NCI-H1436 treated with DMSO at 0.1 percent for 48 hours (cell line): ENCODE data around the gene NRL.

ENCODE experiments used
- DNase-seq: peaks from one replicate; lab custom pipeline; 2025; lab: John Stamatoyannopoulos, UW

NRL gene

GRCh38 chr14:24080888-24081738, 33.6 kb downstream of the NRL start:
- no peak for DNase-seq

- no peak for DNase-seq
These were observed 34.6 kb downstream of the NRL start for GRCh38 chr14:24080142-24080530.

DNA sequence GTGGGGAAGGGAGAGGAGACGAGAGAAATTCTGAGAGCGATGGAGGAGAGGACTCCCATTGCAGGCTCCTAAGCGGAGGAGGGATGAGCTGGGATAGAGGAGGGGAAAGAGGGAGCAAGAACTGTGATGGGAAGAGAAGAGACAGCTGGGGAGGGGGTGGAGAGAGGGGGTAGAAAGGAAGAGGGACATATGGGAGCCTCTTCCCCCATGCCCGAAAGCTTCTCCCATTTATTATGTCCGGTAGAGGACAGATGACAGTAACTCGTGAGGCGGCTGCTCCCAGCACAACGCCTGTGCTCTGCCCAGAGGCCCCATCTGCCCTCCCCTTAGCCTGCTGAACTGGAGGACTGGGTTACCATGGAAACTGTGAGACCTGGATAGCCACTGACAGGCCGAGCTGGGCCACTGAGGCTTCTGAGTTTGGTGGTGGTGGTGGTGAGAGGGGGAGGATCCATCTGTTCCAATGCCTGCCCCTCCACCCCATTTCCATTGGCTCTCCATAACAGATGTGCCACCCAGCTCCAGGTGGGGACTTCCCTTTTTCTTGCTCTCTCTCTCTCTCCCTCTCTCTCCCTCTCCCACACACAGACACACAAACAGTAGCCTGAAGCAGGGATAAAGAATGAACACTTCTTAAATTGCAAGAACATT, 35.1 kb downstream of the NRL start:
- no peak for DNase-seq

DNA sequence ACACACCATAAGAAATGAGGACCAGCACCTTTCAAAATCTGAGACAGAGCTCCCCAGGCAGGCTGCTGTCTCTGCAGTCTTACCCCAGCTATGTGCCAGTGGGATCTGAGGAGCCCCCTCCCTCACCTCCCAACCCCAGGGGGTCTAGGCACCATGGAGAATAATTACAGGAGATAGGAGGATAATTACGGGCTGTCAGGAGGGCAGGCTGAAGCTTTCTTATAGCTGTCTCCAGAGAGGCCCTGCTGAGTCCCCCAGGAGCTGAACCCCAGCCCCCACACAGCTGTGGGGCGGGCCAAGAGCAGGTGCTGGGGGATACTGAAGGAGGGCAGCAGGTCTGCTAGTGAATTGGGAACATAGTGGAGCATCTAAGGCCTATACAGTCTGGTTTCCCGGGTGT, 36.6 kb downstream of the NRL start:
- DNase-seq, result peak; percentile 64

GRCh38 chr14:24077086-24077485, 37.7 kb downstream of the NRL start:
- DNase-seq, result no peak

DNA sequence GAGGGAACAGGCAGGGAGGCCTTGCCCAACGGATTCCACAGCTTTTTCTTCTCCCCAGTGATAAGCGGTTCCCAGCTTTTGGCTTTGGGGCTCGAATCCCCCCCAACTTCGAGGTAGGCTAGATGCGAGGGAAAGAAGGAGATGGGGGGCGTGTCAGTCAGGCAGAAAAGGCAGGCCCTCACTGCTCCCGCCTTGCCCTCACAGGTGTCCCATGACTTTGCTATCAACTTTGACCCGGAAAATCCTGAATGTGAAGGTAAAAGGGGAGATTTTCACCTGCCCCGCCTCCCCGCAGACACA, 38.5 kb downstream of the NRL start:
- DNase-seq, result no peak

DNA sequence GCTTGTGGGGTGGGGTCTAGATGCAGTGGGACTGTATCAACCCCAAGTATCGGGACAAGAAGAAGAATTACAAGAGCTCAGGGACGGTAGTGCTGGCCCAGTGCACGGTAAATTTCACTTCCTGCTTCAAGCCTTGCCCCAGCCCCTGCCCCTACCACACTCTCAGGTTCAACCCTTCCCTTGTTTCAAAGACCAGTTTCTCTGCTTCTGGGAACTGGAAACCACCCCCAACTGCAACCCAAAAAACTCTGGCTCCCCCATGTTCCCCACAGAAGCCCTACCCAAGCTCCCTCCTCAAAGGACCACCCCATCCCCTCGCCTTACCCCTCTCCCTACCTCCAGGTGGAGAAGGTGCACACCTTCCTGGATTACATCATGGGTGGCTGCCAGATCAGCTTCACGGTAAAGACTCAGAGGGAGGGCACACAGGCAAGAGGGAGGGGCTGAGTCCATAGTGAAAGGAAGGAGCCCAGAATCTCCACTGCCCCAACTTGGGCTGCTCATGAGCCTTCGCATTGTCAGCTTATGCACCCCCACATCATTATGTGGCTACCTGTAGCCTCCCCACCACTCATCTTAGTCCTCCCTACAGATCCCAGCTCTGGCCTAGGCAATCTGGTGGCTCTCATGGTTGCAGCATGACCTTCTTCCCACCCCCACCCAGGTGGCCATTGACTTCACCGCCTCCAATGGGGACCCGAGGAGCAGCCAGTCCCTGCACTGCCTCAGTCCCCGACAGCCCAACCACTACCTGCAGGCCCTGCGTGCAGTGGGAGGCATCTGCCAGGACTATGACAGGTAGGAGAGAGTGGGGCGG, 39.1 kb downstream of the NRL start:
- no peak for DNase-seq

DNA sequence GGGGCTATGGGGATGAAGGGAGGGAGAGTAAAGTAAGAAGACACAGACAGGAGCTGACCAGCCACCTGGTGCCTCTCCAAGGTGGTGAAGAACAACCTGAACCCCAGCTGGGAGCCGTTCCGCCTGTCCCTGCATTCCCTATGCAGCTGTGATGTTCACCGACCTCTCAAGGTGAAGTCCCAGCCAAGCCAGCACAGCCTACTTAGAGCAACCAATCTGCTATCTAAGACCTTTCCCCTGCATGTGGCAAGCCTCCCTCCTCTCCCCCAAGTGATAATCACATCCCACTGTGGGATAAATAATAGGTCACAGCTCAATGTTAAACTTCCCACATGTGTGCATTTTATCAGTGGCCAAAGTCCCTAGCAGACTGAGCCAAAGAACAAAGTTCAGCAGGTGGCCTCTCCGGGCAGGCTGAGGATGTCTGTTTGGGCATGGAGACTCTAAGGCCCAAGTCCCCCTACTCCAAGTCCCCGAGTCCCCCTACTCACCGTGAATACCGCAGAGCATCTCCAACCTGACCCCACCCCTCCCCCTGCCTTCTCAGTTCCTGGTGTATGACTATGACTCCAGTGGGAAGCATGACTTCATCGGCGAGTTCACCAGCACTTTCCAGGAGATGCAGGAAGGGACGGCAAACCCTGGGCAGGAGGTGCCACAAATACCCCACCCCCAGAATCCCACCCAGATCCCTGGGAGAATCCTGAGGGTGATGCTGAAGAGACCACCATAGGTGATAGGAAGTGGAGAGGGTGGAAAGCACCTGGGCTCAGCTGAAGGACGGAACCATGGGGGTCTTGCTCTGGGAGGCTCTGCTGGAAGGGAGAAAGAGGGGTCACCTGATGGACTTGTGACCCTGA, 39.9 kb downstream of the NRL start:
- no peak for DNase-seq

DNA sequence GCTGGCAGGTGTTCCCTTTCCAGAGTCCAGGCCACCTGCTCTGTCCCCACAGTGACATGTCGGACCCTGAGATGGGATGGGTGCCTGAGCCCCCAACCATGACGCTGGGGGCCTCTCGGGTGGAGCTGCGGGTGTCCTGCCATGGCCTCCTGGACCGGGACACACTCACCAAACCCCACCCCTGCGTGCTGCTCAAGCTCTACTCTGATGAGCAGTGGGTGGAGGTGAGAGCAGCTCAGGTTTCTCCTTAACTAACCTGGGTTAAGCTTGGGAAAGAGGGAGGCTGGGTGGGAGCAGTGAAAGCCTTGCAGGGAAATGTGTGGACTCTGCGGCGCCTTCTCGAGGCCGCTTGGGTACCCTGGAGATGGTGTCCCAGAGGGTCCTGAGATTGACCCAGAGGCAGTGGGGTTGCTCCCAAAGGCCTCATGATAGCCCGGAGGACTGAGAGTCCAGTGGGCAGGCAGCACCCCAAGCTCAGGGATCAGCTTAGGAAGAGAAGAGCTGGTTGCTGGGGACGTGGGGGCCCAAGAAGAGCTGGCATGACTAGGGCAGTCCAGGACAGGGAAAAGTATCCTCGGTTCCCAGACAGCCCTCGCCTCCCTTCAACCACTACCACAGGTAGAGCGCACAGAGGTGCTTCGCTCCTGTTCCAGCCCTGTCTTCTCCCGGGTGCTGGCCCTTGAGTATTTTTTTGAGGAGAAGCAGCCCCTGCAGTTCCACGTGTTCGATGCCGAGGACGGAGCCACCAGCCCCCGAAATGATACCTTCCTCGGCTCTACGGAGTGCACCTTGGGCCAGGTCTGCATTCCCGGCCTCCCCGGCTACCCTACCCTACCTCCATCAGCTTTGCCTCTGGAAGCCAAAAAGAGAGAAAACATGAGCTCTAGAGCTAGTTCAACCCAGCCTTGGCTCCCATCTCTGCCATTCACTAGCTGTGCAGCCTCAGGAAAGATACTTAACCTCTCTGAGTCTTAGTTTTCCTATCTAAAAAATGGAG, 41.6 kb downstream of the NRL start:
- no peak for DNase-seq

DNA sequence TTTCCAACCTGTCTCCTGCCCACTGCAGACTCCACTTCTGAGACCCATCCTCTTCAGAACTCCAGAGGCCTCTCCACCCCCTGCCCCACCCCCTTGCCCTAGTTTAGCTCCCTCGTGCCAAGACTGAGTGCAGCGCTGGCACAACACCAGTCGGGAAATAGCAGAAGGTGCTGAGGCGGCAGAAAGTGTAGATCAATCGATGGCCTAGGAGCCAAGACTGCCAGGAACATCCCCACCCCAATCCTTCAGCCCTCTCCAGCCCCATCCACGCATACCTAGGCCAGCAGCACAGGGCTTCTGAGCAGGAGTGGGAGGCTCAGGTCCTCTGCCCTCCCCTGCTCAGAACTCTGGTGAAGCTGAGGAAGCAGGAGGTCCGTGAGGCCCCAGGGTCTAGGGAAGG, 42.3 kb downstream of the NRL start:
- no peak for DNase-seq

DNA sequence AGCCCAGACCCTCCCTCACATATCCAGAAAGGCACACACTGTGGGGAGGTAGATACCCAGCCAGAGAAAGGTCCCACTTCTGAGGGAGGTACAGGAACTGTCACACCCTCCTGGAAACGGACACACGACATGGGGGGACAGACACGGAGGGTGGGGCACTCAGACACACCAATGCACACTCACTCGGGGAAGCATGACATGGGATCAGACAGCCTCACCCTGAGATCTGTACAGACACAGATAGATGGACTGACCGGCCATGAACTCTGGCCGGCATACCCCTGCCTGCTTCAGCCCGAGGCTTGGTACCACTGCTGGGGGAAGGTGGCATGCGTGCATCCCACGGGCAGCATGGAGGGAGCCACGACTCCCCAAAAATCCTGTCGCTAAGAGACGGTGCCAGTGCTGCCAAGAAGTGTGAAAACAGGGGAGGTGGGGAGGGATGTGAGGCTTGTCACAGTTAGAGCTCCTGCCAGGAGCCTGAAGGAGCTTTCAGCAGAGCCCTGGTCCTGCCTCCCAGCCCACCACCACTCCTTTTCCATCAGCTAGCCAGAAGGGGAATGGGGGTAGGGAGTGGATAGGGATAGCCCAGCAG, 42.8 kb downstream of the NRL start:
- DNase-seq, result no peak

DNA sequence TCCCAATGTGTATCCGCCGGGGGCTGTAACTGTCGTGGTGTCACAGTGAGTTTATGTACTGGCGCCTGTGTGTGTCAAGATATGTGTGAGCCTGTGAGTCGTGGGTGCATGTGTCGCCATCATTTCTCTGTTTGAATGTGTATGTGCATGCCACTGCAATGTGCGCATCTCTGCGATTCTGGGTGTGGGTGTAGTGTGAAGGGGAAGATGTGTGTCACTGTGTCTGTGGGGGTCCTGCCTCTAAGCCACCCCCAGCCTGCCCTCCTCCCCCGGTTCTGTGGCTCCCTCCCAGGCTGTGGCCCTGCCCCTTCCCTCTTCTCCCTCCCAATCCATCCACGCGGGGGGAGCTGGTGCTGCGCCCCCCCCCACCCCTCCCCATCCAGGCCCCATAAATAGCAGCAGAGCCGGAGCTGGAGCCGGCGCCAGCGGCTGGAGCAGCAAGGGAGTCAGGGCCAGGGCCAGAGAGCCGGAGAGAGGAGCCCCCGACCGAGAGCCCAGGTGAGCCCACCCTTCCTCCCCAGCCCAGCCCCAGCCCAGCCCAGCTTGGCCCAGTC, 43.5 kb downstream of the NRL start, which contains the start of gene CPNE6:
TSS of gene CPNE6 (plus strand) at position 419 of the 554 bp plus-strand sequence. CDS start 1,375 bp downstream, outside the sequence.
- DNase-seq, result no peak

GRCh38 chr14:24070285-24071143, 44.2 kb downstream of the NRL start:
- no peak for DNase-seq

DNA sequence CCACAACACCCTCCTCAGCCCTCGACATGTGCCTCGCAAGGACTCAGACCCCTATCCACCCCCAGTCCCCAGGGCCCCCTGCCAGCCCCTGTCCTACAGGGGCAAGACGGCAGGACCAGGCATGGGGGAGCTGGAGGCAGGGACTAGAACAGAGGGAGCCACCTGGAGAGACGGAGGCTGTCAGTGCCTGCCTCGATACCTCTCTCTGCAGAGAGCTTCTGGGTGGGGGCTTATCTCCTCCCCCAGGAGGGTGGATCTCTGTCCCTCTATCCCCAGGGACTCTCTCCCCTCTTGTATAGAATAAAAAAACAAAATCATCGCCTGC, 45.4 kb downstream of the NRL start:
- DNase-seq, result no peak

- DNase-seq, result no peak
These were observed 45.9 kb downstream of the NRL start for GRCh38 chr14:24068711-24069410.

DNA sequence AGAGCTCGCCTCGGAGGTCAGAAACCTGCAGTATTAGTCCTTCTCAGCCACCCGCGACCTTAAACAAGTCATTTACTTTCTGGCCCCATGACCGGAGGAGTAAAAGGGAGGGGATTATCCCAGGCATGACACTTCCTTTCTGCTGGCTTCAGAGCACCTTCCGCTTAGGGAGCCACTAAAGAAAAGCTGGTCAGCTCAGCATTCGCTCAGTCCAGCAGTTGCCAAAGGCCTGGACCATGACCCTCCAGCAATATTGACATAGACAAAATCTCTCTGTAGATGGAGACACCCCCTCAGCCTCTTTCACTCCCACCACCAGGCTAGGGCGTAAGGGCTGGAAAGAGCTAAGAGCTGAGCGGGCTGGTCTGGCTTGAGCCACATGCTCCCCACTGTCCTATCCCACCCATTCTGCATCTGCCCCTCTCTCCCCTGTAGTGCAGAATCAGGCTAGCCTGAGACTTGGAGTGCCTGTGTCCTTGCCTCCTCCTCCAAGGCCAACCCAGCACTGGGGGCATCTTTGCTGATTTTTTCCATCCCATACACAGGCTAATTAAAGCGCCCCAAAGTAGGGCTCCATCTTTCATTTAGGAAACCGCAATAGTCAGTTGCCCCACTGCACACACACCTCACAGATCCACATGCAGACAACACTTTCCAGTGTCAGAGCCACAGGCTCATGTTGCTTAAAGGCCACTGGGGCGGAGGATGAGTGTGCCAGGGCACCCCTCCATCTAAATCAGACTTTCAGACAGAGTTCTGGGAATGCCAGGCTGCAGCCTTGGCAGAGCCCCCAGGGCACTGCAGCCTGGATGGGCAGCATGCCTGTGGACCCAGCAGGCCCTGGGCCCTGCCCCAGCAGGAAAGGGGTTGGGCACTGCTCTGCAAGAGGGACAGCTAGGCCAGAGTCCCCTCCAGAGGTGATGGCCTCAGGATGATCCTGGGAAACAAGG, 47.3 kb downstream of the NRL start:
- no peak for DNase-seq

DNA sequence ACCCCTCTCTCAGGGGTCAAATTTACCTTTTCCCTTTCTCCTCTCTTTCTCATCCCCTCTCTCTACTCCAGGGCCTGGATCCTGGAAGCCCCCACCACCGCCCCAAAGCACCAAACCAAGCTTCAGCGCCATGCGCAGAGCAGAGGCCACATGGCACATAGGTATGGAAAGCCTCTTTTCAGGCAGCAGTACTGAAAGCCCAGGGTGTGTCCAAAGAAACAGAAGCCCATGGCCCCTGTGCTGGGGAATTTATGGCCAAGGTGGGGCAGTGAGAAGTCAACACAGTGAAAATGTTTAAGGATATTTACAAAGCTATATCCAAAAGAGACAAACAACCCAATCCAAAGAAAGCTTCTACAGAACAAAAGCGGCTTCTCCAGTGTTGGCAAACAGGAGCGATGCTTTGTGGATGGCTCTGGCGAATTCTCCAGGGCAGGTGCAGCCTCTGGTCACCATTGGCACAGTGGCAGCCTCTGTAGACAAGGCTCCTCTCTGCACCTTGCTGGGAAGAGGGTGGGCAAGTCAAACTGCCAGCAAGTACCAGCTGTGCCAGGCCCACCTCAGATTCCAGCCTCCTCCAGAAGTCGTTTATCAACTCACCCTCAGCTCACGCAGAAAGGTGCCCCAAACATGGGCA, 48.1 kb downstream of the NRL start:
- DNase-seq, result no peak
